GM18508 (cell line): ENCODE measurements around the gene FCHSD1.

Source experiments
- ATAC-seq: cut with Tn5 transposase; IDR thresholded peaks from one replicate; pipeline ENCODE4 v1.9.1; 2021; ENCODE audit warnings: moderate number of reproducible peaks; ENCODE audit not compliant: insufficient read depth, unreplicated experiment

FCHSD1 gene

DNA sequence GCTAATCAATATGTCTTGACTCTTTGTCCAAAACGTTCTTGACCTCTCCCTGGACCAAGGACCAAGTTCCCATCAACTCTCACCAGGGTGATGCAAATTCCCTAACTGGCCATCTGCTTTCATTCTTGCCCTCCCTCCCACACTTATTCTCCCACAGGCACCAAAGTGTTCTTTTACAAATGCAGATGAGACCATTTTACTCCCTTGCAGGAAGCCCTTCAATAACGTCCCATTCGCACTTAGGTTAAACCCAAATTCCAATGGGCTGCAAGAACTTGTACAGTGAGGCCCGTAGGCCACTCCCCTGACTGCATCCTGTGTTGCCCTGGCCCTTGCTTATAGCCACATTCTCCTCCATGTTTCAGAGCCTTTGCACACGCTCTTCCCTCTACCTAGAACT, 23.5 kb upstream of the FCHSD1 start:
- no peak for ATAC-seq

DNA sequence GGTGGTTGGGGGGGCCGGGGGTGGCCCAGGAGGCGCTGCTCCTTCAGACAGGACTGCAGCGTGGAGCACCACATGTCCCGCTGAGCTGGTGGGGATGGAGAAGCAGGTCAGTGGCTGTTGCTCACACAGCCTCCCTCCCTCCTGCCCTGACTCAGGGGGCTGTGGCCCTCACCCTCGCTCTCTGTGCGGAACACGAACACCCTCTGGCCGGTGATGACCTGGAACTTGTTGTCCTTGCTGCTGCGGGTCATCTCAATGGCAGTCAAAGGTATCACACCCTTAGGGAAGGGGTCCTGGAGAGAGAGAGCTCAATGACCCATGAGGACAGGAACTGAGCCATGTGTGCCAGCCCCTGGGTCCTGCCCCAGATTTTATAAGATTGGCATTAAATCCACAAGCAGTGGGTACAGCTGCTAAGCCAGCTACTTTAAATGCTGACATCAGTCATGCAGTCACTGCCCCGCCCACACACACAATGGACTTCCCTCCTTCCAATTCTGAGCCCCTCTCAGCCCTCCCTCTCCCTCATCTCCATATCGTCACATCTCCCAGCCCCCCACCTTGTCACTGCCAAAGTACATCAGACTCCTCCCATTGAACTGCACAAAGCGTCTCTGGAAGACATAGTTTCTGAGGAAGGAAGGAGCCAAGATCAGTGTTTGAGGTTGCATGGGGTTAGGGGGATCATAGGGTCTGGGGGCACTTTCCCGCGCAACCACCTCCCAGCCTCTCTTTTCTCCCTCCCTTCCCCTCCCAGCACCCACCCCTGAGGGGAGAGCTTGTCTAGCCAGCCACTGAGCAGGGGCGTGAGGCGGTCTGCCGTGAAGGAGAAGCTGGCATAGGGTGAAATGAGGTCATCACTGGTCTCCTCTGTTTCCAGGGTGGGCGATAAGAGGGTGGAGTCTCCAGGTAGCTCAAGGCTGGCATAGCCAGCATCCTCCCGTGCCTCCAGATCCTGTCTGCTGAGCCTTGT, 21.9 kb upstream of the FCHSD1 start:
- ATAC-seq, result no peak

- no peak for ATAC-seq
These were observed 21.0 kb upstream of the FCHSD1 start for GRCh38 chr5:141672071-141672840.

GRCh38 chr5:141669520-141669919, 18.3 kb upstream of the FCHSD1 start:
- ATAC-seq, result no peak

- no peak for ATAC-seq
These were observed 17.5 kb upstream of the FCHSD1 start for GRCh38 chr5:141668601-141669265.

DNA sequence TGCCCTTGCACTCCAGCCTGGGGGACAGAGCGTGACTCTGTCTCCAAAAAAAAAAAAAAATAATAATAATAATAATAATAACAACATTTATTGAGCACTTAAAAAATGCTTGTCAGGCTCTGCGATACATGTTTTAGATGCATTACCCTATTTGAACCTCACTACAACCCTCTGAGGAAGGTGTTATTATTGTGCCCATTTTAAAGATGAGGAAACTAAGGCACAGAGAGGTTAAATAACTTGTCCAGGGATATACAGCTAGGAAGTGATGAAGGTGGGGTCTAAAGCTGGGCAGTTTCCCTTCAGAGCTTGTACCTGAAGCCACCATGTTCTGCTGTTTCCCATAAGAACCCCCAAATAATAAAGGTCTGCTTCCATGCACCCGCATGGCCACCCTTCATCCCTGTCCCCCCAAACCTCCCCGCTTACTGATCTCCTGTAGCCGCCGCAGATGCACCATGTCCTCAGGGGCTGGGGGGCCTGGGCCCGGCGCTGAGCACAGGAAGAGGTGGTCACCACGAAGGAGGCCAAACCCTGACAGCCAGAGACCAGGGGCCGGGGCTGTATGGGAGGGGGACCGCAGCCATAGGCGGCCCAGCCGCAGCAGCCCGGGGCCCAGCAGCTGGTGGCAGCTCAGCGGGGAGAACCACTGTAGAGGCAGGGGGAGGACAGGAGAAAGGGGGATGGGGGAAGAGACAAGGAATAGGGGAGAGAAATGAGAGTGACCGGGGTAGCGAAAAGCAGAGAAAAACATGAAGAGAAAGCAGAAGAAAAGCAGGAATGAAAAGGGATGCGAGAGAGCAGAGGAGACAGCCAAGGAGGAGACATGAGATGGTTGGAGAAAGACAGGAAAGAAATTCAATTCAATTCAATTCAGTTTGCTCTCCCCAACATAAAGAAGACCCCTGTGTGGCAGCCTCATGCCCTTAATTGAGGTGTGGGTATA, 15.1 kb upstream of the FCHSD1 start:
- ATAC-seq, result no peak

DNA sequence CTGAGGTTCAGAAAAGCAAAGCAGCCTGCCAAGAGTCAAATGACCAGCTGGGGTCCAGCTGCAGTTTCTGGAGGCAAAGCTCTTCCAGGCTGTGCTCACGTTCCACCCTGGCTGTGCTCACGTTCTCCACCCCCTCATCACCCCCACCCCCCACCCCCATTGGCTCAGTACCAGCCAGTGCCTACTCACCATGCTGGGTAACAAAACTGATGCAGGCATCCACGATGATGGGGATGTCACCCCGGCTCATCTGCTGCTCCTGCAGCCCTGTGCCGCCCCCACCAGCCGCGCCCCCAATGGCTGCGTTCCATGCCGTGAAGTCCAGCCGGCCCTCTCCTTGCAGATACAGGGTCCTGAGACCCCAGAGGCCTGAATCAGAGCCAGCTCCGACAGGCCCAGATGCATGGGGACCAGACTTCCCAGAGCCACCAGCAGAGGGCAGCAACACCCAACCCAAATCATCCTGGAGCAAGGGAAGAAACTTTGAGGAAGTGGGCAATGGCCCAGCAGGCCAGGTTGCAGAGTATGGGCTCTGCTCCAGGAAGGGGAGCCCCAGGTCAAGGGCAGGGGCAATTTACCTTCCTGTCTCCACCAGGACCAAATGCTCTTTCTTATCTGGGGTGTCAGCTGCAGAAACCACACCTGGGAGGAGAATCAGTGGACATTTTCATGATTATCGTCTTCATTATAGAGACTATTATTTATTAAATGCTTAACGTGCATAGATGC, 13.7 kb upstream of the FCHSD1 start:
- ATAC-seq, result peak; percentile 71

DNA sequence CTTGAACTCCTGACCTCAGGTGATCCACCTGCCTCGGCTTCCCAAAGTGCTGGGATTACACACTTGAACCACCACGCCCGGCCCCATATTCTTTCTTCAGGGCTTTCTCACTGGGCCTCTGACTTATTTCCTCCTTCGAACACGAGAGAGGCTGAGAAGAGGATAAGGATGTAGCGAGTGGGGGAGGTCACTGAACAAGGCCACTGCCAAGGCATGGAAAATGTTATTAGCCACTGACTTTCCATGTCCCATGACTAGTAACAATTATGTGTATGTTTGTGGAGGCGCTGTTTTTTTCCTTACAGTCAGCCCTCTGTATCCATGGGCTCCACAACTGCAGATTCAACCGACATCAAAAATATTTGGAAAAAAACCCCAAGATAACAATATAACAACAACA, 12.3 kb upstream of the FCHSD1 start:
- no peak for ATAC-seq

DNA sequence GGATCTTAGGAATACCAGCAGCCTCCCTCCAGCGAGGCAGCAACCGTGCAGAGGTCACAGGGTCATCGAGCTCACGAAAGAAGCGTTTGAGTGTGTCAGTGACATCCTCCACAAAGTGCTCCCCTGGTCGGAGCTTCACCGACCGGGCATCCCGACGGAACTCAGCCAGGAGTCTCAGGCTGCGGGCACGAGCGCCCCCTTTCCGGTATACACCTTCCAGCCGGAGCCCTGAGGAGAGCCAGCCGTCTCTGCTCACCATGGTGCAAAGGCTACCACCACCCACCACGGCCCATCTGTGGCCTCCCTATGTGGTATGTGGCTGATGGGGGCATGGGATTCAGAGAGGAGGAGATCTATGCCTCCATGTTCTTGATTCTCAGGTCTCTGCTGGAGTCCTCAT, 10.8 kb upstream of the FCHSD1 start:
- ATAC-seq, result no peak

GRCh38 chr5:141657937-141658545, 6.8 kb upstream of the FCHSD1 start:
- peak; percentile 58 for ATAC-seq

DNA sequence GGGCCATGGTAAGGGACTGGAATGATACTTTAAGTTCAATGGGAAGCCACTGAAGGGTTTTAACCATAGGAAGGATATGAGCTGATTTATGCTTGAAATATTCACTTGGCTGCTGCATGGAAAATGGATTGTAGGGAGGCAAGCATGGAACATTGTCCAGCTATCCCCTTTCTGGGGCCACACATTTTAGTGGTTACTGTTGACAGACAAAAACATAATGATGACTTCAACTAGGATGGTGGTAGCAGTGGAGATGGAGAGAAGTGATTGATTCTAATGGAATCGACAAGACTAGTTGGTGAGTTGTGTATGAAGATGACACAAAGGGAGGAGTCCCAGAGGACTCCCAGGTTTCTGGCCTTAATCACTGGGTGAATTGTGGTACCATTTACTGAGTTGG, 6.2 kb upstream of the FCHSD1 start:
- no peak for ATAC-seq

DNA sequence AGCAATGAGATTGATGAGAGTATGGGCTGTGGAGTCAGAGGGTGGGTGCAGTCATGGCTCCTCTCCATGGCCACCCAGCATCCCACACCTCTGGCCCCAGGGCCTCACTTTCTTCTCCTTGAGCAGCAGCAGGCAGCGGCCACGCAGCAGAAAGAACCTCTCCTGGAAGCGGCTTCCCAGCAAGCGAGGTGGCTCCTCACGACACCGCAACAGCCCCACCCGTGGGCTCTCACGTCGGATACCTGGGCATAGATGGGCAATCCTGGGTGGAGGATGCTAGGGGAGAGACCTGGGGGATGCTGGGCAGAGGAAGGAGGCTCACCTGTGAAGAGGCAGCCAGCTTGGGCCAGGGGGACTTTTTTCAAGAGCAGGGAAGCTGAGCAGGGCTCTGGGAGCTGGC, 5.2 kb upstream of the FCHSD1 start:
- no peak for ATAC-seq

DNA sequence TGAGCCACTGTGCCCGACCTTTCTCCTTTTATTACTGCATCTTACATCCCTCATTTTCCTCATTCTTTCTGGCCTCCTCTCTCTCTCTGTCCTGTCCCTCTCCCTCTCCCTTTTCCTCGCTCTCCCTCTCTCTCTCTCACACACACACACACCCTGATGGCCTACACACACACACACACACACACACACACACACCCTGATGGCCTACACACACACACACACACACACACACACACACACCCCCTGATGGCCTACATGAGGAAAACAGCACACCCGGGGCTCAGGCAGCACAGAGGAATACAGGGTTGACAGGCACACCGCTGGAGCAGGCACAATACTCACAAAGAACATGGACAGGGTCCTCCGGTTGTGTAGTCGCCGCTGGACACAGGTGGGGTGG, 3.8 kb upstream of the FCHSD1 start:
- no peak for ATAC-seq

DNA sequence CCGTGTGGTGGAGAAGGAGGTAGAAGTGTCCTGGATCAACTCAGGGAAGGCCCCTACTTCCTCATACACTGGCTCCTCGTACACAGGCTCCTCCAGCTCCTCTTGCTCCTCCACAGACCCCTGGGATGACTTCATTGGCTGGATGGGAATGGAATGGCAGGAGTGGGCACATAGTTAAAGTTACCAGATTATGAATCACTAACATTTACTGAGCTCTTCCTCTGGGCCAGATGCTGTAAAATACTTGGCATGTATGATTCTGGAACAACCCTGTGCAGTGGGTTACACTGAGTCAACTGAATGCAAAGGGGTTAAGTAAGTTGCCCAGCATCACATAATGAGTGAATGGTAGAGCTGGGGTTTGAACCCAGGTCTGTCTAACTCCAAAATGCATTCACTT, 3.1 kb upstream of the FCHSD1 start:
- no peak for ATAC-seq

DNA sequence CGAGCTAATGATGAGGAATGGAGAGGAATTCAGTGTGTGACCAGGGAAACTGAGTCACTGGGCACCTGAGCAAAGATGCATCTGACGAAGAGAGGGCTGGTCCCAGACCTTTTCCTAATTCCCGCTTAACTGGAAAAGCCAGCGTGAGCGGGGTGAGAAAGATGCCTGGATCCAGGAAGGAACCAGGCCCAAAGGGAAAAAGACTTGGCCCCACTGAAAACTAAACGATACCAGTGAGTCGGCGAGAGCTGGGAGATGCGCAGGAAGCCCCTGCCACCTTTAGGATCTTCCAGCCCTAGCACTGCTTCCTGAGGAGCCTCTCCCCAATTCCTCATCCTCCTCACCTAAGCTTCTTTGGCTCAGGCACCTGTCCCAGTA, 499 bp upstream of the FCHSD1 start:
- ATAC-seq, result no peak

GRCh38 chr5:141649972-141650371, 1.2 kb downstream of the FCHSD1 start:
- no peak for ATAC-seq

GRCh38 chr5:141649056-141649688, 2.0 kb downstream of the FCHSD1 start:
- no peak for ATAC-seq

GRCh38 chr5:141647851-141648250, 3.4 kb downstream of the FCHSD1 start:
- ATAC-seq, result no peak
